NCI-H1930 (cell line): ENCODE data around the gene CCDC187.

Experiments used
- DNase-seq, 2 experiments: peaks; one replicate each; lab custom pipeline; 2025; lab: John Stamatoyannopoulos, UW

The CCDC187 gene

DNA sequence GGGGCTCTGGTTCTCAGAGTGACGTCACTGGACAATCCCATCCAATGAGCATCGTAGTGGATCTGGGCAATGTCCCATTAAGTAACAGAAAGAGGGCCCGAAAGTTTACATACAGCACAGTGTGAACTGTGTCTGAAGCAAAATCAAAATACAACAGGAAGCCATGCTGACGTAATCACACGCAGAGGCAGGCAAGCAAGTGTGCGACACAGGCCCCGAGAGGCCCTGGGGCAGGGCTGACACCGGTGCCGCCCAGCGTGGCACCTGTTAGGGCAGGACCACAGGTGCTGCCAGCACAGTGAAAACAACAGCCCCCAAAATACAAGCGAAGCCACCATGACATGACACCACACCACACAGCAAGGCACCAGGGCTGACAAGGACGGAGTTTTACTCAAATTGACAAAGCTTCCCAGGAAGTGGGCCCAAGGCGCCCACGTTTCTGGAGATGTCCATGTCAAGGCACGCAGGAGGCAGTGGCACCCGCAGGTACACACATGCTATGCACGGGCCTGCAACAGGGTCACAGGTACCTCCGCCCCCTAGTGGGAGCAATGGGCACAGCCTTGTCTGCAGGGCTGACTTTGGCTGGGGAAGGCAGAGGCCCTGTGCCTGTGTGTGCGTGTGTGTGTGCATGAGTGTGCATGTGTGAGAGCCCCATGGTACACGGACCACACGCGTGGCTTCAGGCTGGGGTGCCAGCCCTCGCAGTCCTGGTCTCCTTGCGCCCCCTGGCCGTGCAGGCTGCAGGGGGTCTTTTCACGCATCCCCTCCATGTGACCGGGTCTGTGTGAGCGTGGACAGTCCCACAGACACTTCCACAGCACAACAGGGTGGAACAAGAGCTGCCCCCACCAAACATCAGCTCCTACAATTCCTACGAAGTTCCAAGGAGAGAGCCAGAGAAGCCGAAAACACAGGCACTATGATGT lies 77.9 kb downstream of the CCDC187 start:
- DNase-seq = peak; percentile 15 to 52

GRCh38 chr9:136225366-136225747 lies 78.5 kb downstream of the CCDC187 start:
- no peak for DNase-seq

DNA sequence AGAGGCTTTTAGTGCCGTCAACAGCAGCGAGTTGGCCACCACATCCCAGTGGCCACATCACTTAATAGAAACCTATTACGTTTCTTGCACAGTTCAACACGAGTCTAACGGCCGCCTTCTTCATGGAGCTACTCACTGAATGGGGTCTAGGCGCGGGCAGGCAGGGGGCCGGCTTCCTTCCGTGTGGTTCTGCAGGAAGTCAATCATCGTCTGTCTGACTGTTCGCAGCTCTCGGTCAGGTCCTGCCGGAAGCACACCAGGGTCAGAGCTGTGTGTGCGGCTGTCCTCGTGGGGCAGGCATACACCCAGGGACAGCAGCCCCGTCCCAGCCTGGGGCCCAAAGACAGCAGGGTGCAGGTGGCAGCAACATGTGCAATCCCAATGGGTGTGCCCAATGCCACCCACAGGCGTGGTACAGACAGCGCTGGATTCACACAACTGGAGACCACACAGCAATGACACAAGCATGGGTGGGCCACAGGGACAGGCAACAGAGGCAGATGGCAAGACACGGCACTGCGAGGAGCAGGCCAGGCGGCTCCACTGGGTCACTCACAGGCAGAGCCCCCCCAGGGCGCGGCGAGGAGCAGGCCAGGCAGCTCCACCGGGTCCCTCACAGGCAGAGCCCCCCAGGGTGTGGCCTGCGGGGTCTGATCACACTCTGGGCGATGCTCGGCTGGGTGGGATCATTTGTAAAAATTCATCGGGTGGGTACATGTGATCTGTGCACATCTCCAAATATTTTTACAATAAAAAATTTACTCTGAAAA lies 79.8 kb downstream of the CCDC187 start:
- no peak for DNase-seq

- DNase-seq = no peak
These were observed 81.0 kb downstream of the CCDC187 start for GRCh38 chr9:136222906-136223285.

- DNase-seq = no peak
These were observed 81.6 kb downstream of the CCDC187 start for GRCh38 chr9:136222166-136222905.

- no peak for DNase-seq
These were observed 83.7 kb downstream of the CCDC187 start for GRCh38 chr9:136220017-136220729.

- no peak for DNase-seq
These were observed 84.6 kb downstream of the CCDC187 start for GRCh38 chr9:136219276-136219675.

DNA sequence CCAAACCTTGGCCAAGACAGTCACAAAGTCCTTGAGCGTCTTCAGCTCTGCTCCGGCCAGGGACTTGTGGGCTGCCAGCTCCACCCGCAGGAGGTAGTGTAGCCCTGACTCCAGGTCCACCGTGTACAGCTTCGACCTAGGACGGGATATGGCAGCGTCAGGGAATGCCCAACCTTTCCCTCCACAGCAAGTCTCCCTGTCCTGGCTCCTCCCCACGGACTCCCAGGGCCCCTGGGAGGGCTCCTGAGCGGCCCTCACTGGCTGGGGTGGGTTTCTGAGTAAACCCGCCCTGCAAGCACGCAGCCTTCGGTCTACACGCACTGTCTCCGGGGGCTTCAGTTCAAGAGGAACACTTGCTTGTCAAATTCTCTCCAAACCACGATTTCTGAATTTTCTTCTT lies 85.2 kb downstream of the CCDC187 start:
- DNase-seq = no peak

- DNase-seq = no peak
These were observed 85.6 kb downstream of the CCDC187 start for GRCh38 chr9:136218271-136218670.

- no peak for DNase-seq
These were observed 87.2 kb downstream of the CCDC187 start for GRCh38 chr9:136216541-136217244.

DNA sequence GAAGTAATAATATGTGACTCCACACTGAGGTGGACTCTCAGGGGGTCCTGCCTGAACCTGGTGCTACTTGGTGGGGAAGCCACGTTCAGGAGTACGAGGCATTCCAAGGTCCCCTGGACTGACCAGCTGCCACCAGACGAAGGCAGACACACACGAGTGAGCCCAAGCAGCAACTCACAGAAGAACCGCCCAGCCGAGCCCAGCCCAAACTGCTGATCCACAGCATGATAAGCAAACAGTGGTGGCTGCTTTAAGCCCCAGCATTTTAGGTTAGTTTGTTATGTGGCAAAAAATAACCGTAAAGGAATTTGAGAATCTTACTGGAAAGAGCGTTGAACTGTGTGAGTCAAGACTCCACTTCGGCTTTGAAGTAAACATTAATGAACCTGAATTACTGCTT lies 90.2 kb downstream of the CCDC187 start:
- no peak for DNase-seq

GRCh38 chr9:136212345-136212950 lies 91.4 kb downstream of the CCDC187 start:
- DNase-seq = no peak

GRCh38 chr9:136211441-136212344 lies 92.2 kb downstream of the CCDC187 start:
- no peak for DNase-seq

DNA sequence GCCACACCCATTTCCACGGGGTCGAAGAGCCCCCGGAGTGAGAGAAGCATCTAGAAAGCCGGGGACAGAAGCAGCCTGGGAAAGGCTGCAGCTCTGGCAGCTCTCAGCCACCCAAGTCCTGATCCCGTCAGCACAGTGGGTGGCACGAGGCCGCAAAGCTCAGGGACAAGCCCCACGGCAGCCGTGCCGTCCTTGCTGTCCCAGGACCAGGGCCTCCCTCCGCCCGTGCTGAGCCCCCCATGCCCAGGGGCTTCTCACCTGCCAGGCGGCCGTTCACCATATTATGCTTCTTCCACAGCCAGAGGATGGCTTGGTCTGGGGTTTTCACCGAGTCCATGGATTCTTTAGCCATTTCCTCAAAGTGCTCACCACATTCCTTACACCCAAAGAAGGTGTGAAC lies 92.9 kb downstream of the CCDC187 start:
- DNase-seq = no peak

DNA sequence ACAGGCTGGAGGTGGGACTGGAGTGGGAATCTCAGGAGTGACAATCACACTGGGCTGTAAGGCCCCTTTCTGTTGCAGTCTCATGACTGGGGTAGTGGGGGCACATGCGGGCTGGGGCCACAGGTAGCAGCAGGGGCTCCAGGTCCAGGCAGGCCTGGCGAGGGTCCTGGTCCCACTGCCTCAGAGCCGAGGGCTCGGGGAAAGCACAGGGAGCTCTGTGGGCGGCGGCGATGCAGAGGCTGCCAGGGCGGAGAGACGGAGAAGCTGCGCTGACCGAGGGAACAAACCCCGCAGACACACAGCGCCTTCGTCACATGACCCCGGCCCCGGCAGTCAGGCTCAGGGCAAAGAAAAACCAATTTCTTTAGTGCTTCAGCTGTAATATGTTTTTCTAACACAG lies 93.6 kb downstream of the CCDC187 start:
- DNase-seq = no peak

DNA sequence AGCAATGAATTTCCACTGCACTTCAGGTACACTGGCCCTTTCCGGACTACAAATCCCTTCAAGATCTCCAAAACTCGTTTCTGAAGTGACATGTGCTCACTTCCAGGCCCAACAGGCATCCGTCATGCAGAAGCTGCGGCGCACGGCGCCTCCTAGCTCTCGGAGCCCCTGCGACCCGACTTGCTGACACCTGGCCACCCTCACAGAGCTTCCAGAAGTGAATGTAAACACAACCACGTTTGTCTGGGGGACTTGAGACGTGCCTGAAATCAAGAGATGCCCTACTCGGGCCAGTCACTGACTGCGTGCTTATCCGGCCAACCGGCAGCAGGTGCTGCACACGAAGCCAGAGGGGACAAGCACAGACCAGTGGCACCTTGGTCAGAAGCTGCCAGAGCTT lies 94.1 kb downstream of the CCDC187 start:
- DNase-seq = no peak

DNA sequence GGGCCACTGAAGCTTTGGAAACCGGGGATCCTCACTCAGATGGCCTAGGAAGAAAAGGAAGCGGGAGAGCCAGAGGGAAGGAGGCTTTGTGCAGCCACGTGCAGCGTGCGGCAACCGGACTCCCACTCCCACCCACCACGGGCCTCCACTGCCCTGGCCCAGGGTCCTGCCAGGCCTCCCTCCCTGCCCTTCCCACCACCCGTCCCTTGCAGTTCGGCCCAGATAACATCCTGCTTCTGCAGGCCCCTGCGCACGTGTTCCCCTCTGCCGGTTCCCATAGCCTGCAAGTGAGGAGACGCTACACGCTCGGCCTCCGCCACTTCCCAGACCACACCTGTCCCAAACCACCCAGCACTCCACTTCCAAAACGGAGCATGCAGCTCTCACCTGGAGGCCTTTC lies 94.7 kb downstream of the CCDC187 start:
- no peak for DNase-seq

- DNase-seq = no peak
These were observed 95.2 kb downstream of the CCDC187 start for GRCh38 chr9:136208675-136209074.

DNA sequence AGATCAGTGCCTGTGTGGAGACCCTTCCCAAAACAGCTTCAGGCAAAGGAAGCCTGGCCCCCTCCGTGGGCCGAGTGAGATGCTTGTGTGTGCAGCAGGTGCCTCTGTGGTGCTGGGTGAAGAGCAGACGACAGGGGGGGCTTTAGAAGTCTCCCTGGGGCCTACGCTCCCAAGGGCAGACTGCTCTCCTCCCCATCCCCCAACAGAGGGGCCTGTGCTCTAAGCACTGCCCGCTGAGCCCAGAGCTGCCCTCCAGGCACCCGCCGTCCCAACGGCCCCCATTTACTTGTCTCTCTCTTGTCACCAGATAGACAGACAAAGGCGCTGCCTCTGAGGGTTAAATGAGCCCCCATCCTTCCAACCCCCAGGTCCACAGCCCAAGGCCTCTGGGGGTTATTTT lies 96.3 kb downstream of the CCDC187 start:
- no peak for DNase-seq
